ENCODE results near the gene TADA2A.

TADA2A gene

GRCh38 chr17:37406635-37407461, at the start of gene TADA2A, which contains the start of gene ACACA:
Gene TADA2A (plus strand): TSS chr17:37406886. CDS start chr17:37411366, 4,480 bp downstream.
Gene ACACA (minus strand): TSS chr17:37406836. CDS start chr17:37406299, 537 bp downstream.
- DNase-seq = peak; percentile 73

GRCh38 chr17:37358098-37358829, 48.4 kb upstream of the TADA2A start:
- DNase-seq = no peak

DNA sequence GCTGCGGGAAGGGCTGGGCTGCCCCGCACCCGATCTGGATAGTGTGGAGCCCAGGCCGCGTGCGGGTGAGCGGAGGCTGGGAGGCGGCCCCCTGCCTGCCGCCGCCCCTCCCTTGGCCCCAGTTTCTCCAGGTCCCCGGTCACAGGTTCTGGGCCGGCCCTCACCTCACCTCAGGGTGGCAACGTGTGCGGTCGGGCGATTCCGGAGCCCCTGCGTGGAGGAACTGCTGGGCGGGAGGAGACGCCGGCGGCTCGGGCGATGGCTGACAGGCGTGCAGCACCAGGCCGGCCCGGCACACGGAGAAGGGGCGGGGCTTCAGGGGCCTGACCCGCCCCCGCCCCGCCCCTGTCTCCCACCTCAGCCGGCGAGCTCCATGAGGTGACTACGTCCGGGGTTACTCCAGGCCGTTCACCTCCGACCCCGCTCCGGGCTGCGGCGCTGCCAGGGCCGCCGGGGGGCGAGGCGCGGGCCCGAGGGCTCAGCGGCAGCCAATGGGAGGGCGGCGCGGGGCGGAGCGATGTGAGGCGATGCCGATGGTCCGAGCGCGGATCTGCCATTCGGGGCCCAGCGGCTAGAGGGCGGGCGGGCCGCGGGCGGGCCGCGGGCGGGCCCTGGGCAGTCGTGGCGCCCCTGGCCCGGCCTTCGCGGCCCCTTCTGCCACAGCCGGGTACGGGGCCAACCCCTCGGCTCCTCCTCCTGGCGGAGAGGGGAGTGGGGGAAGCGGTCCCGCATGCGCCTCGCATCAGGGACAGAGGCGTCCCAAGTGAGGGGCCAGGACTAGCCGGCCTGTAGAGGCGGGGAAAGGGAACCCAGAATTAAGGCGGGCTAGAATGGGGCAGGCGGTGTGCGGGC, 47.6 kb upstream of the TADA2A start:
- peak; percentile 96 for DNase-seq

DNA sequence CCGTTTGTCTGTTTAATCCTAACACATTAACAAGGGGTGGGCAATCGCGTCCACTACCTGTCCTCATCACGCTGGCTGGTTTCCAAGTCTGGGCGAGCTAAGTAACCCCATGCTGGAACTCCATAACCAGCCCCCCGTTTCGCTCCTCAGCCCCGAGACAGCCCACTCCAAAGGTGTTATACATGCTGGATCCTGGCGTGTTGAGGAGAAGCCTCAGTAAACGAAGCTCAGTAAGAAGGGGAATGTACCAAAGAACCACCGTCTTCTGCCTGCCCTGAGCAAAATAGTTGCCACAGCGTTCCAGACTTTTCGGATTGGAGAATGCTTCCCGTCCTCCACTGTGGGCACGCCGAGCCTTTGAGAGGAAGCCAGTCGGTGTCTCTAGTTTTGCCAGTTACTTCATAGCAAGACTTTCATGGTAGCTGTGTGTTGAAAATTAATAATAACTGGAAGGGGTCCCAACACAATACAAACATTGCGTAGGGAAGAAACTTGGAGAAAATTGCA, 47.0 kb upstream of the TADA2A start:
- DNase-seq = no peak

GRCh38 chr17:37360632-37361031, 46.1 kb upstream of the TADA2A start:
- DNase-seq = no peak

DNA sequence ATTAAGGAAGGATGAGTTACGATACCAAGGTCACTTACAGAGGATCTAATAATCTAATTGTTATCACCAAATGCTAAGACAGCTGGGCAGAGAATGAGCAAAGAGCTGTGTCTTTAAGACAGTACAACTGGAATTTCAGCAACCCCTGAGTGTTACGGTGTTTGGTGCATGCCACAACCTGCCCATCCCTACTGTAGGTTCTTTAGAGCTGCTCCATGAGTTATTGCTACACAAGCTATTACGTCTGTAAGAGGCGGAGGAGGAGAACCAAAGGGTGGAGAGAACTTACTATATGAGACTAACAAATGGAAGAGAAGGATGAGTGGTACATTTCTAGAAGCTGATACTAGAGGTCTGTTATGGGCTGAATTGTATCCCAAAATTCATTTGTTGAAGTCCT, 45.1 kb upstream of the TADA2A start:
- no peak for DNase-seq

DNA sequence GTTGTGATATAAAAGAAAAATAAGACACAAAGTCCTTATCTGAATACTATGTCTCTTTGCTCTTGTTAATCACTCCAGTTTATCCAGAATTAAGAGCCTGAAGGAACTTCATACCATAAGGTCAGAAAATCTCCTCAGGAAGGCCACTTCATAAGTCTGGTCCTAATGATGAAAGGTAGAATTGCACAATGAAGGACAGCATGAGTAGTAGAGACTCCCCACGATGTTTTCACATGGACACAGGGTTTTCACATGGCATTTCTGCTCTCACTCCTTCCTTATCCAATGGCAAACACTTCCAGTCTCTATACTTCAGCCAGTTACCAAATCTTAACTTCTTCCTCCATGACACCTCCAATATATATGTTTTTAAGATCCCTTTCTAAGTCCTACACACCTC, 41.1 kb upstream of the TADA2A start:
- no peak for DNase-seq

GRCh38 chr17:37368577-37368976, 38.1 kb upstream of the TADA2A start:
- DNase-seq = no peak

DNA sequence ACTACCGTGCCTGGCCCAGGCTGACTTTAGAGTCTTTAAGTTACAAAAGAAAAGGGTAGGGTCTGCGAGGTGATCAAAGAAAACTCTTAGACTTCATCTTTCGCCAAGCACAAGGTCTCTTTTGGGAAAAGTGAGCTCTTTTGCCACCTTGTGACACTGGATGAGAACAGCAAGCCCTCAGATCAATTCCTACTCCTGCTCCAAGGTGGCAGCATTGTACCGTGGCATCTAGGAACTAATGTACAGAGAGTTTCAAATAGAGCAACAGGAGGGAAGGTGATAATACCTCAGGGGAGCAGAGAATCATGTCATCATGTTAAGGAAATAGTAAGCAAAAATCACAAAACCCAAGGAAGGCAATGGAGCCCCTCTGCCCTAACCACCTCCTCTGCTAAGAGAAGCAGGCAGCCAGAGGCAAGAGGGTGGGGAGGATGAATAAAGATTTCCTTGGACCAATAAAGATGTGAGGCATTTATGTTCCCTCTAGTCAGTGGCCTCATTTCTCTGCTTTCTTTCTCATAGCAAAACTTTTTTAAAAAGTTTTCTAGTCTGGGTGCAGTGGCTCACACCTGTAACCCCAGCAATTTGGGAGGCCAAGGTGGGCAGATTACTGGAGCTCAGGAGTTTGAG, 33.0 kb upstream of the TADA2A start:
- DNase-seq = peak; percentile 57

DNA sequence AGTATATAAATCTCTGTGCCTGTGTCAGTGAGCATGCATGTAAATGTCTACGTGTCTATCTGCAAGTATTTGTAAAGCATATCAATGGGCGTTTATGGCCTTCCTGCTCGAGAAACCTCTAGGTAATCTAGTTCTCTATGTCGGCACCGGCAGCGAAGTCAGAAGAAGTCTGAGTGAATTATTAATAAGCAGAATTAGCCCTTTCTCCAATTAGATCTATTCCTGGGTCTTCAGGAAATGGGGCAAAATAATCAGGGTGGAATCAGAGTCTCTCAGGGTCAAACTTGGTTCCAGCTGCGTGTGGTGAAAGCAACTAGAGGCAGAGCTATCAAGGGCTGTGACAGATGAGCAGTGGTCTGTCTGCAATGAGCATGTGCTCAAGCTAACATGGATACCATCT, 31.0 kb upstream of the TADA2A start, which contains the start of gene C17orf78:
TSS of gene C17orf78 (plus strand) at position 280 of the 400 bp plus-strand sequence. CDS start at position 388, 108 bp downstream.
- DNase-seq = no peak

DNA sequence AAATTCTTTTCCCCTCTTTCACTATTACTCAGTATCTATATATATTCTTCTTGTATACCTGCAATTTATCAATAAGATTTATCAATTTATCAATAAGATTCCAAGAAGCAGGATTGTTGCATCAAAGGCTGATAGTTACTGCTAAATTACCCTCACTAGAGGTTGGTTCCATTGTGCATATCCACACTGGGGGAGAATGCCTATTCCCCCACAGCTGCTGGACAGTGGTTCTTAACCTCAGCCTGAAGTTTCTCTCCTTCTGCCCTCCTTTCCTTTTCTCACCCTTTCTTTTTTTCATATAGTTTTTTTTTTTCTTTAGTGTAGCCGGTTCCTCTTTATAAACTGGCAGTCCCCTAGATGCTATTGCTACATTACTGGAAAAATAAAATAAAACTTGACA, 24.6 kb upstream of the TADA2A start:
- no peak for DNase-seq

DNA sequence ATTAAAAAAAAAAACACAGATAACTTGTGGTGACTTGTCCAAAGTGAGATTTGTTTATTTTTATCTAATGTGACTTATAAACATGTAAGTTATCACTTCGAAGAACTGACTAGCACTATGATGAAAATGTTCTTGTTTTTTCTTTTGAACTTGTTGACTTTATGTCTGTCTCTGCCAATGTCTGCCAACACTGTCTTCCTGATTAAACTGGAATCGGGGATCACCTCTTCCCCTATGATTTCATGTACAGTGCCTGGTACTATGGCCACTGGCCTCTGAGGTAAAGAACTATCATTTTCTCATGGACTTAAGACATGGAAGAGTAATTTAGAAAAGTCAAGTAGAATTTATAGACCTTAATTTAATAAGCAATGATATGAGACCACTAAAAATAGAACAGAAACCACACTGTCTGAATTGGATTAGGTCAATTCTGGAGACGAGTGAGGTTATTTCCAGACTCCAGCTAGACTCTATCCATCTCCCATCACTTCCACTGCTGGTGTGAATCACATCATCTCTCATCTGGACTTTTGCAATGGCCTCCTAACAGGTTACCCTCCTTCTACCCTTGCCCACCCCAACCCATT, 22.0 kb upstream of the TADA2A start:
- DNase-seq = no peak

DNA sequence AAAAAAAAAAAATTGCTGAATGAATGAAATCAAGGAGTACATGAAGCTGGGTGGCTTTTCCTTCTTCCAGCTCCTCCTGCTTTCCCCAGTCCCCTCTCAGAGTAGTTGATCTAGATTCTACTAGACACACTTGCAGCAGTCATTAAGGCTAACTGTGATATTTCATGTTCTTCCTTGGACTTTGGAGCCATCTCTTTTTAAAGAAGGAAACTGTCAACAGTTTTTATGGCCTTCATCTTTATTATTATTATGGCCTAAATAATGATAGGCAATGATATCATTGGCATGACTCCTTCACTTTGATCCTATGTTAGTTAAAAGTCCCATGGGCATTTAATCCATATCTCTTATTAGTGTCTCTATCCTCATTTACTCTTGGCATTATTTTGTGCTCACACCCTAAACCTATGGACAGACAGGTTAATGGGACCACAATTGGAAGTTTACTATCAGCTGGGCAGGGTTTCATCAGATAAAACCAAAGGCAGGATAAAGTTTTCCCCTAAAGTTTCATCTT, 21.2 kb upstream of the TADA2A start:
- no peak for DNase-seq

- no peak for DNase-seq
Measured at GRCh38 chr17:37386462-37386861, 20.2 kb upstream of the TADA2A start.

- no peak for DNase-seq
Measured at GRCh38 chr17:37388266-37388665, 18.4 kb upstream of the TADA2A start.

DNA sequence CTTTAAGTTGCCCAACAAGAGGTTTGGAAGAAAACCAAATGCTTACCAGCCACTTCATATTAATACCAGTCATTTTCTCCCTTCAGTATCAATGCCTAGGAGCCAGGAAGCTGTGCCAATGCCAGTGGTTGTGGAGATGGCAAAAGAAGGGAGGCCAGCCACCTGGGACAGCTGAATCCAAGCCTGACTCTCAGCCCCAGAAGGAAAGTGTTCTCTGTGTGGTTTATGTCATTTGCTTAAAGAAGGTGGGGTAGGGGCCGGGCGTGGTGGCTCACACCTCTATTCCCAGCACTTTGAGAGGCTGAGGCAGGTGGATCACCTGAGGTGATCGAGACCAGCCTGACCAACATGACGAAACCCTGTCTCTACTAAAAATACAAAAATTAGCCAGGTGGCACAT, 17.5 kb upstream of the TADA2A start:
- no peak for DNase-seq

DNA sequence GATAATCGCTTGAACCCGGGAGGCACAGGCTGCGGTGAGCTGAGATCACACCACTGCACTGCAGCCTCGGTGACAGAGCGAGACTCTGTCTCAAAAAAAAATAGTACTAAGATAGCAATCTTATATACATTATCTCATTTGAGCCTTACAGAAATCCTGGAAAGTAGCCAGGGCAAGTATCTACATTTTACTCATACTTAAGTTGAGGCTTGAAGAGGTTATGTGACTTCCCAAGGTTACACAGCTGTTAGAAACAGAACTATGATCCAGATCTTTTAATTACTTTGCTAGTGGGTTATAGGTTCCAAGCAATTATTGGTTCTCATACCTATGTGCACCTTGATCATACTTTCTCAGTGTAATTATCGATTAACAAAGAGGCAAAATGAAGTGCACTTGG, 15.5 kb upstream of the TADA2A start:
- DNase-seq = no peak

DNA sequence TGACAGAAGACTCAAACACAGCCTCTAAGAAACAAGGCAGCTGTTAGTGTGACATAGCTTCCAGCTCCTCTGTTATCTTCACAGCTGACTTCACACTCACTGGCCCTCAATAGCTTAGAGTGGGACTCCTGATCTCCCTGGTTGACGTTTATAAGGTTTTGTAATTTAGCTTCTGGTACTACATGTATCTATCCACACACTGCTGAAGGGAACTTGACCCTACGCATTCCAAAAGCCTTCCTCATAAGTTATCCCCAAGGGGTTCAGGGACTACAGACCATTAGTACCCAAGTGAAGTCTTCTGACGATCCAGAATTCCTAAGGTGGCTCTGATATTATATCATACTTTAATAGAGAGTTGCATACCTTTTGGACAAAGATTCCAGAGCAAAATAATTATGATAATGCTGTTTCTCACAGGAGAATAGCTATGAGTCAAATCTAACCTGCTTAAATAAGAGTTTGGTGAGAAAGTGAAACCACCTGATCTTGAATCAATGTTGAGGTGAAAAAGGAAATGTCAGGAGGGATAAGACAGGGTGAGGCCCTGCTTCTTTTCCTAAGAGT, 14.6 kb upstream of the TADA2A start:
- no peak for DNase-seq

DNA sequence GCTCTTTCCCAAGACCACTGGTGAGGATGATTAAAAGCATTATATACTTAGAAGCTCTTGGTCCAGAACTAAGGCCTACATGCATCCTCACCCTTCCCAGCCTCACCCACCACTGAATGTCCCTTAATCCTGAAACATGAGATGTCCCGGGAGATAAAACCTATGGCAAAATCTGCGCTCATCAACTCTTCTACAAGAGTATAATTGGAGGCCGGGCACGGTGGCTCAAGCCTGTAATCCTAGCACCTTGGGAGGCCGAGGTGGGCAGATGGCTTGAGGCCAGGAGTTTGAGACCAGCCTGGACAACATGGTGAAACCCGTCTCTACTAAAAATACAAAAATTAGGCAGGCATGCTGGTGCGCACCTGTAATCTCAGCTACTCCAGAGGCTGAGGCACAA, 13.3 kb upstream of the TADA2A start:
- no peak for DNase-seq

GRCh38 chr17:37399265-37399803, 7.4 kb upstream of the TADA2A start:
- no peak for DNase-seq

DNA sequence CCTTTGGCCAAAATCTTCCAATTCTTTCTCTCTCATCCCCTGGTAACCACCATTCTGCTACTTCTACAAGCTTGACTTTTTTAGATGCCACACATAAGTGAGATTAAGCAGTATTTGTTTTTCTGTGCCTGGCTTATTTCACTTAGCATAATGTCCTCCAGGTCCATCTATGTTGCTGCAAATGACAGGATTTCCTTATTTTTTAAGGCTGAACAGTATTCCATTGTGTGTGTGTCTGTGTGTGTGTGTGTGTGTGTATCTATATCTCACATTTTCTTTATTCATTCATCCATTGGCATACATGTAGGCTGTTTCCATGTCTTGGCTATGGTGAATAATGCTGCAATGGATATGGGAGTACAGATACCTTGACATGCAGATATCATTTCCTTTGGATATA, 6.2 kb upstream of the TADA2A start:
- no peak for DNase-seq

Data from CD4-positive, alpha-beta T cell treated with Interferon gamma for 1 hour (primary cell).